ENCODE measurements around the gene SRRM5. TPM values are rescaled to one million over a fixed set of nuclear protein-coding genes. Genes with fewer than 3 reads are reported as not detected.

Gene SRRM5
- total and polyA plus RNA-seq, 2 of the 13 experiments (the other 11 are each of a cell fraction or from before 2014, with no cell fraction given), result 0.11 to 0.16 TPM

GRCh38 chr19:43594710-43595604 lies 16.9 kb upstream of the SRRM5 start (continued):
- TF ChIP-seq NFAT5 (CRISPR knock-in tag; IDR thresholded peaks at IDR 0.05) (0 out of 2 replicates have a peak, but pooled peaks have one; percentile 15), ZFP82 (CRISPR knock-in tag; IDR thresholded peaks at IDR 0.05; ENCODE audit: borderline replicate concordance) (peak; percentile 41; the same call in 1 of the 2 replicates), ZNF329 (CRISPR knock-in tag; IDR thresholded peaks at IDR 0.05; ENCODE audit: low read depth) (no peak), ZNF615 (CRISPR knock-in tag; IDR thresholded peaks at IDR 0.05; ENCODE audit: borderline replicate concordance) (no peak), NFKBIZ (CRISPR knock-in tag; IDR thresholded peaks at IDR 0.05) (no peak), NCOA5 (CRISPR knock-in tag; IDR thresholded peaks at IDR 0.05) (no peak), ZNF773 (CRISPR knock-in tag; IDR thresholded peaks at IDR 0.05; ENCODE audit: borderline replicate concordance) (no peak), ARNT2 (CRISPR knock-in tag; IDR thresholded peaks at IDR 0.05; ENCODE audit: low read depth) (no peak; the same call in 1 of the 2 replicates), ZNF776 (CRISPR knock-in tag; IDR thresholded peaks at IDR 0.05) (peak; percentile 52; the same call in 1 of the 2 replicates), ZBTB25 (CRISPR knock-in tag; IDR thresholded peaks at IDR 0.05) (no peak), RCOR2 (CRISPR knock-in tag; IDR thresholded peaks at IDR 0.05) (no peak), HNF4G (IDR thresholded peaks at IDR 0.05; ENCODE audit: borderline replicate concordance, low read depth, low read length) (no peak), HNF4G (CRISPR knock-in tag; IDR thresholded peaks at IDR 0.05; ENCODE audit: borderline replicate concordance, low read depth) (no peak), ZFX (CRISPR knock-in tag; IDR thresholded peaks at IDR 0.05; ENCODE audit: low read depth) (peak; percentile 53), TGIF2 (CRISPR knock-in tag; IDR thresholded peaks at IDR 0.05) (no peak), TERF1 (CRISPR knock-in tag; IDR thresholded peaks at IDR 0.05) (no peak), SP4 (CRISPR knock-in tag; IDR thresholded peaks at IDR 0.05) (0 out of 2 replicates have a peak, but pooled peaks have one; percentile 29), LBX2 (CRISPR knock-in tag; IDR thresholded peaks at IDR 0.05; ENCODE audit: borderline replicate concordance) (no peak), STAG1 (CRISPR knock-in tag; IDR thresholded peaks at IDR 0.05) (peak; percentile 86), CHCHD3 (CRISPR knock-in tag; IDR thresholded peaks at IDR 0.05) (no peak), ZIK1 (CRISPR knock-in tag; IDR thresholded peaks at IDR 0.05; ENCODE audit: borderline replicate concordance, low read depth) (no peak), KDM5A (IDR thresholded peaks at IDR 0.05; ENCODE audit: borderline replicate concordance, low read length) (no peak)

All from HepG2 (cell line).